Mesothelial cell of epicardium (in vitro differentiated cells): ENCODE data around the gene CAP2. TPM values are rescaled to one million over a fixed set of nuclear protein-coding genes. Genes with fewer than 3 reads are reported as not detected.
"Not testable (repeated sequence)": the region's sequence is repeated elsewhere in the genome, so short reads cannot be mapped to it uniquely, and the experiment has no call there.

Source experiments
- DNase-seq, 2 experiments: peaks; one replicate each; pipeline ENCODE4 v3.0.0; 2021; ENCODE audit warnings: low spot score in 2 of 2; ENCODE audit not compliant: unreplicated experiment in 2 of 2
- H3K27ac Mint-ChIP-seq: 2 replicates; pipeline ENCODE4 v1.8.0; 2021; ENCODE audit warnings: mixed read lengths
- H3K27me3 Mint-ChIP-seq: 2 replicates; pipeline ENCODE4 v1.8.0; 2021; ENCODE audit warnings: low read depth, mixed read lengths
- H3K36me3 Mint-ChIP-seq: 2 replicates; pipeline ENCODE4 v1.8.0; 2021; ENCODE audit warnings: mixed read lengths
- H3K4me1 Mint-ChIP-seq: 2 replicates; pipeline ENCODE4 v1.8.0; 2021; ENCODE audit warnings: mixed read lengths
- H3K4me3 Mint-ChIP-seq: 2 replicates; pipeline ENCODE4 v1.8.0; 2021; ENCODE audit warnings: mild to moderate bottlenecking, moderate library complexity, mixed read lengths
- H3K9me3 Mint-ChIP-seq: 2 replicates; pipeline ENCODE4 v1.8.0; 2021; ENCODE audit warnings: mixed read lengths
- total RNA-seq: library from RNA; stranded (reverse); gene quantifications from 3 replicates; pipeline ENCODE4 v1.2.1, GENCODE V29; 2021
- TF ChIP-seq, protein P1 (sequence below): fragments of 200-600 bp; sonication (generic); IDR thresholded peaks from one replicate; pipeline ENCODE4 v1.5.0; 2021; ENCODE audit warnings: antibody characterized with exemption; ENCODE audit not compliant: unreplicated experiment

The CAP2 gene
- total RNA-seq, 1 donor from 2014 or later = 15.0 TPM

- peaks cover 40% of the 10 kb centered on the region for H3K9me3 Mint-ChIP-seq
- DNase-seq = no peak
- no peaks in the 10 kb centered on the region for H3K4me1 Mint-ChIP-seq
- H3K36me3 Mint-ChIP-seq = peaks cover 11% of the 10 kb centered on the region
- no peak overlapping the region for H3K27ac Mint-ChIP-seq
- H3K27me3 Mint-ChIP-seq = no peaks in the 10 kb centered on the region
- TF ChIP-seq, protein P1, sequence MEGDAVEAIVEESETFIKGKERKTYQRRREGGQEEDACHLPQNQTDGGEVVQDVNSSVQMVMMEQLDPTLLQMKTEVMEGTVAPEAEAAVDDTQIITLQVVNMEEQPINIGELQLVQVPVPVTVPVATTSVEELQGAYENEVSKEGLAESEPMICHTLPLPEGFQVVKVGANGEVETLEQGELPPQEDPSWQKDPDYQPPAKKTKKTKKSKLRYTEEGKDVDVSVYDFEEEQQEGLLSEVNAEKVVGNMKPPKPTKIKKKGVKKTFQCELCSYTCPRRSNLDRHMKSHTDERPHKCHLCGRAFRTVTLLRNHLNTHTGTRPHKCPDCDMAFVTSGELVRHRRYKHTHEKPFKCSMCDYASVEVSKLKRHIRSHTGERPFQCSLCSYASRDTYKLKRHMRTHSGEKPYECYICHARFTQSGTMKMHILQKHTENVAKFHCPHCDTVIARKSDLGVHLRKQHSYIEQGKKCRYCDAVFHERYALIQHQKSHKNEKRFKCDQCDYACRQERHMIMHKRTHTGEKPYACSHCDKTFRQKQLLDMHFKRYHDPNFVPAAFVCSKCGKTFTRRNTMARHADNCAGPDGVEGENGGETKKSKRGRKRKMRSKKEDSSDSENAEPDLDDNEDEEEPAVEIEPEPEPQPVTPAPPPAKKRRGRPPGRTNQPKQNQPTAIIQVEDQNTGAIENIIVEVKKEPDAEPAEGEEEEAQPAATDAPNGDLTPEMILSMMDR = no peak
- H3K4me3 Mint-ChIP-seq = no peak overlapping the region
These were observed 169.2 kb downstream of the CAP2 start for GRCh38 chr6:17562636-17563035.

DNA sequence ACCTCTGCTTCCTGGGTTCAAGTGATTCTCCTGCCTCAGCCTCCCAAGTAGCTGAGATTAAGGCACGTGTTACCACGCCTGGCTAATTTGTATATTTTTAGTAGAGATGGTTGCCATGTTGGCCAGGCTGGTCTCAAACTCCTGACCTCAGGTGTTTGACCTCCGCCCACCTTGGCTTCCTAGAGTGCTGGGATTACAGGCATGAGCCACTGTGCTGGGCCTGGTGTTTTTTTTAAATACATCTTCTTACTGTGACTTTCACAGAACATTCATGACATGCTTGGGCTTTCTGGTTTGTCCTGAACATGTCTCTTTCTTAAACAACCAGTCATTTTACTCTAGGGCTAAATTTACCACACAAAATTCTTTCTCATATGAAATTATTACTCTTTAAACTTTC lies 172.0 kb downstream of the CAP2 start:
- no peak for DNase-seq
- H3K27ac Mint-ChIP-seq = no peak overlapping the region
- no peaks in the 10 kb centered on the region for H3K27me3 Mint-ChIP-seq
- H3K4me3 Mint-ChIP-seq = no peak overlapping the region
- H3K9me3 Mint-ChIP-seq = peaks cover 32% of the 10 kb centered on the region
- H3K4me1 Mint-ChIP-seq = no peaks in the 10 kb centered on the region
- TF ChIP-seq, protein P1 = no peak
- H3K36me3 Mint-ChIP-seq = peaks cover 4% of the 10 kb centered on the region

GRCh38 chr6:17574866-17575560 lies 181.6 kb downstream of the CAP2 start:
- DNase-seq = no peak

DNA sequence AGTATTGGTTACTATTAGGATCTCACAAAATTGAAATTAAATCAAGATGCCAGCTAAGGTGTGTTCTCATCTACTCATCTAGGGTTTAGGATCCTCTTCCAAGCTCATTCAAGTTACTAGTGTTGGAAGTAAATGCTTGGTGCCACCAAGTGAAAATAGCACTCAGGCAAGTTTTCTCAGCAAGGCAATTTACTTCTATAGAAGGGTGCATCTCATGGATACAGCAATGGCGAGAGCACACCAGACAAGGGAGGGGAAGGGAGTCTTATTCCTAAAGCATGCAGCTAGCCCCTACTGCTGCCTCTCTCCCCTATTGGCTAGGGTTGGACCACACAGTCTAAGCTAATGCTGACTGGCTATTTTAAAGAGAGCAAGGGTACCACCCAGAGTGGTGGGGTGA lies 183.7 kb downstream of the CAP2 start:
- TF ChIP-seq, protein P1 = no peak
- DNase-seq = no peak
- H3K27ac Mint-ChIP-seq = no peak overlapping the region
- H3K36me3 Mint-ChIP-seq = no peaks in the 10 kb centered on the region
- no peaks in the 10 kb centered on the region for H3K27me3 Mint-ChIP-seq
- peaks cover 18% of the 10 kb centered on the region for H3K9me3 Mint-ChIP-seq
- H3K4me3 Mint-ChIP-seq = no peak overlapping the region
- no peaks in the 10 kb centered on the region for H3K4me1 Mint-ChIP-seq

More at GRCh38 chr6:17574866-17575560, 181.6 kb downstream of the CAP2 start:
- Mint-ChIP-seq H3K27ac (no peak overlapping the region), H3K4me3 (no peak overlapping the region), H3K4me1 (no peaks in the 10 kb centered on the region), H3K36me3 (no peaks in the 10 kb centered on the region), H3K9me3 (peaks cover 18% of the 10 kb centered on the region), H3K27me3 (no peaks in the 10 kb centered on the region)
- TF ChIP-seq, protein P1 = no peak

DNA sequence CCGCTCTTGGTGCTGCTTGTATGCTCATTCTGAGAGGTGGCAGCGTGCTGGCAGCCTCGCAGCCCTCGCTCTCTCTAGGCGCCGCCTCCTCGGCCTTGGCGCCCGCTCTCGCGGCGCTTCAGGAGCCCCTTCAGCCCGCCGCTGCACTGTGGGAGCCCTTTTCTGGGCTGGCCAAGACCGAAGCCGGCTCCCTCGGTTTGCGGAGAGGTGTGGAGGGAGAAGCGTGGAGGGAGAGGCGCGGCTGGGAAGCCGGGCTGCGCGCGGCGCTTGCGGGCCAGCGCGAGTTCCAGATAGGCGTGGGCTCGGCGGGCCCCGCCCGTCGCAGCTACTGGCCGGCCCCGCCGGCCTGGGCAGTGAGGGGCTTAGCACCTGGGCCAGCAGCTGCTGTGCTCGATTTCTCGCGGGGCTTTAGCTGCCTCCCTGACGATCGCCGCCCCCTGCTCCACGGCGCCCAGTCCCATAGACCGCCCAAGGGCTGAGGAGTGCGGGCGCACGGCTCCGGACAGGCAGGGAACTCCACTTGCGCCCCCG lies 187.2 kb downstream of the CAP2 start:
- peak in 1 of 2 experiments; percentile 50 for DNase-seq
- TF ChIP-seq, protein P1 = no peak
- H3K4me3 Mint-ChIP-seq = peak overlapping the region; percentile 62

DNA sequence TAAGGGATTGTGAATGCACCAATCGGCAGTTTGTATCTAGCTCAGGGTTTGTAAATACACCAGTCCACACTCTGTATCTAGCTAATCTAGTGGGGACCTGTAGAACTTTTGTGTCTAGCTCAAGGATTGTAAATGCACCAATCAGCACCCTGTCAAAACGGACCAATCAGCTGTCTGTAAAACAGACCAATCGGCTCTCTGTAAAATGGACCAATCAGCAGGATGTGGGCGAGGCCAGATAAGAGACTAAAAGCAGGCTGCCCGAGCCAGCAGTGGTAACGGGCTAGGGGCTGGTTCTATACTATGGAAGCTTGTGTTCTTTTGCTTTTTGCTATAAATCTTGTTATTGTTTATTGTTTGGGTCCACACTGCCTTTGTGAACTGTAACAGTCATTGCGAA lies 187.9 kb downstream of the CAP2 start:
- not testable (repeated sequence) for DNase-seq, H3K27me3 Mint-ChIP-seq, H3K4me1 Mint-ChIP-seq, H3K27ac Mint-ChIP-seq, H3K36me3 Mint-ChIP-seq
- Mint-ChIP-seq H3K4me3 (peak overlapping the region; percentile 62), H3K9me3 (peaks cover 12% of the 10 kb centered on the region)

More for the DNA sequence above, 187.2 kb downstream of the CAP2 start:
- Mint-ChIP-seq H3K27ac (no peak overlapping the region), H3K9me3 (peaks cover 12% of the 10 kb centered on the region), H3K4me1 (peaks cover 3% of the 10 kb centered on the region), H3K36me3 (no peaks in the 10 kb centered on the region), H3K27me3 (no peaks in the 10 kb centered on the region)
